HG02623 (cell line): ENCODE data around the gene MRPL42.
"Not testable (repeated sequence)": the region's sequence is repeated elsewhere in the genome, so short reads cannot be mapped to it uniquely, and the experiment has no call there.

Experiments used
- ATAC-seq: cut with Tn5 transposase; IDR thresholded peaks from one replicate; pipeline ENCODE4 v1.9.1; 2021; ENCODE audit warnings: moderate library complexity; ENCODE audit not compliant: unreplicated experiment

Gene MRPL42

GRCh38 chr12:93540466-93540865 lies 73.2 kb downstream of the MRPL42 start:
- ATAC-seq: no peak

- no peak for ATAC-seq
Measured at GRCh38 chr12:93541578-93542225, 74.4 kb downstream of the MRPL42 start.

- no peak for ATAC-seq
Measured at GRCh38 chr12:93547778-93548177, 80.5 kb downstream of the MRPL42 start.

- ATAC-seq: no peak
Measured at GRCh38 chr12:93549174-93549573, 81.9 kb downstream of the MRPL42 start.

- ATAC-seq: no peak
Measured at GRCh38 chr12:93550748-93551611, 83.7 kb downstream of the MRPL42 start.

GRCh38 chr12:93552427-93552826 lies 85.1 kb downstream of the MRPL42 start:
- ATAC-seq: no peak

GRCh38 chr12:93557879-93558278 lies 90.6 kb downstream of the MRPL42 start:
- not testable (repeated sequence) for ATAC-seq

- not testable (repeated sequence) for ATAC-seq
Measured at GRCh38 chr12:93558685-93559084, 91.4 kb downstream of the MRPL42 start.

- no peak for ATAC-seq
Measured at GRCh38 chr12:93563807-93564538, 96.7 kb downstream of the MRPL42 start.

GRCh38 chr12:93565760-93566159 lies 98.4 kb downstream of the MRPL42 start:
- ATAC-seq: no peak
